PC-9 (cell line): ENCODE data around the gene MCCD1.

Source experiments
- CTCF ChIP-seq: fragments of 200-600 bp; sonication (generic); conservative IDR thresholded peaks from 2 replicates; pipeline ENCODE4 v1.6.1; 2017; ENCODE audit warnings: mixed run types, antibody characterized with exemption, mild to moderate bottlenecking, moderate library complexity
- EZH2 ChIP-seq: fragments of 200-600 bp; sonication (generic); IDR thresholded peaks from 2 replicates; pipeline ENCODE4 v1.8.0; 2017; ENCODE audit warnings: antibody characterized with exemption, low read depth

GRCh38 chr6:31546339-31546957, 17.7 kb downstream of the MCCD1 start, which contains the start of gene ATP6V1G2:
- TF ChIP-seq CTCF (peak; percentile 97), EZH2 (no peak)
